ENCODE results near the gene ERICH3.
"Not testable (repeated sequence)": the region's sequence is repeated elsewhere in the genome, so short reads cannot be mapped to it uniquely, and the experiment has no call there.

The ERICH3 gene

GRCh38 chr1:74674278-74675048 is 871 bp upstream of the ERICH3 start:
- FAIRE-seq, result no peak

- FAIRE-seq, result not testable (repeated sequence)
These were observed 2.7 kb downstream of the ERICH3 start for GRCh38 chr1:74670866-74671265.

GRCh38 chr1:74654708-74655107 is 18.9 kb downstream of the ERICH3 start:
- no peak for FAIRE-seq

- FAIRE-seq, result no peak
These were observed 20.9 kb downstream of the ERICH3 start for GRCh38 chr1:74652711-74653139.

GRCh38 chr1:74650561-74650960 is 23.0 kb downstream of the ERICH3 start:
- no peak for FAIRE-seq

- FAIRE-seq, result no peak
These were observed 31.7 kb downstream of the ERICH3 start for GRCh38 chr1:74641876-74642275.

- no peak for FAIRE-seq
These were observed 32.4 kb downstream of the ERICH3 start for GRCh38 chr1:74641161-74641560.

GRCh38 chr1:74637296-74637695 is 36.3 kb downstream of the ERICH3 start:
- no peak for FAIRE-seq

GRCh38 chr1:74629283-74629682 is 44.3 kb downstream of the ERICH3 start:
- no peak for FAIRE-seq

GRCh38 chr1:74623716-74624115 is 49.9 kb downstream of the ERICH3 start:
- no peak for FAIRE-seq

GRCh38 chr1:74620242-74620641 is 53.4 kb downstream of the ERICH3 start:
- no peak for FAIRE-seq

- FAIRE-seq, result no peak
These were observed 54.6 kb downstream of the ERICH3 start for GRCh38 chr1:74618974-74619373.

GRCh38 chr1:74613894-74614293 is 59.7 kb downstream of the ERICH3 start:
- FAIRE-seq, result no peak

GRCh38 chr1:74611887-74612286 is 61.7 kb downstream of the ERICH3 start:
- FAIRE-seq, result no peak

- FAIRE-seq, result no peak
These were observed 62.6 kb downstream of the ERICH3 start for GRCh38 chr1:74610961-74611360.

GRCh38 chr1:74609810-74610371 is 63.7 kb downstream of the ERICH3 start:
- no peak for FAIRE-seq

- FAIRE-seq, result no peak
These were observed 76.9 kb downstream of the ERICH3 start for GRCh38 chr1:74596717-74597116.

GRCh38 chr1:74593887-74594866 is 79.4 kb downstream of the ERICH3 start:
- FAIRE-seq, result no peak

GRCh38 chr1:74592580-74593355 is 80.8 kb downstream of the ERICH3 start:
- no peak for FAIRE-seq

GRCh38 chr1:74591949-74592348 is 81.6 kb downstream of the ERICH3 start:
- no peak for FAIRE-seq

GRCh38 chr1:74590288-74590687 is 83.3 kb downstream of the ERICH3 start:
- FAIRE-seq, result no peak

GRCh38 chr1:74587888-74588287 is 85.7 kb downstream of the ERICH3 start:
- no peak for FAIRE-seq
